ENCODE data around the gene GAL3ST2.
"Not testable (repeated sequence)": the region's sequence is repeated elsewhere in the genome, so short reads cannot be mapped to it uniquely, and the experiment has no call there.

GAL3ST2 gene

GRCh38 chr2:241776336-241777169 lies at the start of gene GAL3ST2:
Gene GAL3ST2, plus strand, starts transcription at chr2:241776822. Its CDS starts 134 bp downstream, at chr2:241776956.
- no peak for DNase-seq (ENCODE audit: low read depth)

DNA sequence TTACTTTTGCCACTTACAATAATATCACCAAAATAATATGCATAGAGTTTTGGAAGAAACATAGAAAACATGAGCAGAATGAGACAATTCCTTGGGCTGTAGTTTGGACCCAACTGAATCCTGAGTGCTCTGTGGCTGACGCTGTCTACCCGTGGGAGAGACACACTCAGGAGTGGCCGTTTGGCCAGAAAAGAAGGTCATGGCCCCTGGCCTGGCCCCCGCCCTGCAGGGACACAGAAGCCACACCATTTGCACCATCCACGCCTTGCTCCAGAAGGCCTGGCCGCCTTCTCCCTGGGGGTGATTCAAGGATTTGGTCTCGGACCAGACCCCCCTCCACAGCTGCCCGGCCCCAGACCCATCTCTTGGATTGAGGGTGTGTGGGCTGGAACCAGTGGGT lies 48.6 kb upstream of the GAL3ST2 start:
- DNase-seq (ENCODE audit: low read depth) = no peak

- no peak for DNase-seq (ENCODE audit: low read depth)
Measured at GRCh38 chr2:241728627-241729026, 48.0 kb upstream of the GAL3ST2 start.

- no peak for DNase-seq (ENCODE audit: low read depth)
Measured at GRCh38 chr2:241729868-241730267, 46.8 kb upstream of the GAL3ST2 start.

DNA sequence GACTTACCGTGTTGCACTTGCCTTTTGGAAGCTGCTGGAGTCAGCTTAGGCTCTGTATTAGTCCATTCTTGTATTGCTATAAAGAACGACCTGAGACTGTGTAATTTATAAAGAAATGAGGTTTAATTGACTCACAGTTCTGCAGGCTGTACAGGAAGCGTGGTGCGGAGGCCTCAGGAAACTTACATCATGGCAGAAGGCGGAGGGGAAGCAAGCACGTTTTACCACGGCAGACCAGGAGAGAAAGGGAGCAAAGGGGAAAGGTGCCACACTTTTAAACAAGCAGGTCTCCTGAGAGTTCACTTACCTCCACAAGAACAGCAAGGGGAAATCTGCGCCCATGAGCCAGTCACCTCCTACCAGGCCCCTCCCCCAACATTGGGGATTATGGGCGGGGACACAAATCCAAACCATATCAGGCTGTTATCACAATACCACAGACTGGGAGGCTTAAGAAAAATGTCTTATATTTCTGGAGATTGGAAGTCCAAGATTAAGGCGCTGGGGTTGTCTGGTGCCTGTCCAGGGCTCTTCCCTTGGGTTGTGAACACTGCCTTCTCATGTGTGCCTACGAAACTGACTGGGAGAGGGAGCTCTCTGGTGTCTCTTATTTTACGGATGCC lies 45.8 kb upstream of the GAL3ST2 start:
- DNase-seq (ENCODE audit: low read depth) = no peak

GRCh38 chr2:241732513-241733186 lies 44.0 kb upstream of the GAL3ST2 start:
- peak; percentile 68 for DNase-seq (ENCODE audit: low read depth)

- DNase-seq (ENCODE audit: low read depth) = no peak
Measured at GRCh38 chr2:241733391-241734207, 43.0 kb upstream of the GAL3ST2 start.

DNA sequence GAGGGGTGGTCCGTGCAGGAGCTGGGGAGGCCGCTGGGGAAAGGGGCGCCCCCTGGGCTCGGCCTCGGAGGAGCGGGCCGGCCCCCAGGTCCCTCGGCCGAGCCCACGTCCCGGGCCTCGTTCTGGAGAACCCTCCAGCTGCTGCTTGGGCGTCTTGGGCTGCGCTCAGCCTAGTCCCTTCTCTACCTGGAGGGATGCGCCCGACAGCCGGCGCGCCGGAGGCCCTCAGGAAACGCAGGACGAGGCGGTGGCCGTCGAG lies 42.5 kb upstream of the GAL3ST2 start:
- no peak for DNase-seq (ENCODE audit: low read depth)

DNA sequence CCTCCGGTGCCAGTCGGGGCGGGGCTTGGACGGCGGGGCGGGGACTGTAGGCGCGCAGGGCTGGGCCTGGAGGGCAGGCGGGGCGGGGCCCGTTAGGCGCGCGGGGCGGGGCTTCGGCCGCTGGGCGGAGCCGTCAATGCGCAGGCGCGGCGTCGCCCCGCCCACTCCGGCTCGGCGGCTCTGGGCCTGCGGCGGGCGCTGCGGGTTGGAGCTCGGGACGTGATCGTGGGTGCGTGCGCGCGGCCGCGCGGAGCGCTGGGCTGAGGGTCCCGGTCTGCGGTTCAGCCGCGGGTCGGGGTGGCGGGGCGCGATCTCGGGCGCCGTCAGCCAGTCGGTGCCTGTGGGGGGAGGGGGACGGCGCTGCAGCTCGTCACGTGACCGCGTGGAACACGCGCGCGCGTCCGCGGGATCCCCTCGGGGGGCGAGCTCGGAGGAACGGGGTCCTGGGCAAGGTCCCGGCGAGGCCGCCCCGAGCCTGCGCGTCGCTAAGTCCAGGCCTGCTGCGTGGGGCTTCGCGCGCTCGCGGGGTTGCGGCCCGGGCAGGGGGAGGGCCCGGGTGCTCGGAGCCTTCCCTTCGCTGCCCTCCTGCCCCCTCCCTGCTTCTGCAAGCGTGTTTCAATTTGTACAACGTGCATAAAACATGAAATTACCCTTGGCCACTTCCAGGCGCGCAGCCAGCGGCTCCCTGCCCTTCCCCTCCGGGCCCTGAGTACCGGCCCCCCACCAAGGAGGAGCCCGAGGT lies 42.0 kb upstream of the GAL3ST2 start, which contains the start of gene D2HGDH:
D2HGDH (plus strand) TSS at position 164 of the 742 bp plus-strand sequence. CDS start 595 bp downstream, outside the sequence.
- DNase-seq (ENCODE audit: low read depth) = peak; percentile 92

- DNase-seq (ENCODE audit: low read depth) = no peak
Measured at GRCh38 chr2:241736111-241736510, 40.5 kb upstream of the GAL3ST2 start.

DNA sequence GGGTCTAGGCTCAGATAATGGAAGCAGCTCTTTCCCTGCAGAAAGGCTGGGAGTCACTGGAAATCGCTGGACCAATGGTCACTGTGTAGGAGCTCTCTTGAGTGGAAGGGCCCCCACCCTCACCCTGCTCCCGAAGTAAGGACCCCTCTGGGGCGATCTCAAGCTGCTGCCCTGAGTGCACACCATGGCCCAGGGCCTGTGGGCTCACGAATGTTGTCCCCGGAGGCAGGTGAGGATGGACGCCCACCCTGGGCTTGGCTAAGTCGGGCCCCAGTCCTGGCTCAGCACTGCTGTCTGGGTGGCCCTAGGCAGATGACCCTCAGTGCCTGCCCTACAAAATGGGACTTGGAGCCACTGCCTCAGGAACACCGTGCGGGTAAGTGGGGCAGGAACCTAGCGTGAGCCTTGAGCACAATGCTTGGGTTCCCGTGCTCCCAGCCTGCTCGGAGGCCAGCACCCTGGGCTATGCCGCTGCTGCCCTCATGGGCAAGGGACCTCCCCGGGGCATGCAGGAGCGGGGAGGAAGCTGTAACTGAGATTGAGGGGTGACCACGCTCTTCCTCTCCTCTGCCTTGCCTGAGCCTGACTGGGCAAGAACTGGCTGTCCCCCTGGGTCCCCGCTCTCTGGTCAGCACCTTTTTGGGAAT lies 38.5 kb upstream of the GAL3ST2 start:
- no peak for DNase-seq (ENCODE audit: low read depth)

DNA sequence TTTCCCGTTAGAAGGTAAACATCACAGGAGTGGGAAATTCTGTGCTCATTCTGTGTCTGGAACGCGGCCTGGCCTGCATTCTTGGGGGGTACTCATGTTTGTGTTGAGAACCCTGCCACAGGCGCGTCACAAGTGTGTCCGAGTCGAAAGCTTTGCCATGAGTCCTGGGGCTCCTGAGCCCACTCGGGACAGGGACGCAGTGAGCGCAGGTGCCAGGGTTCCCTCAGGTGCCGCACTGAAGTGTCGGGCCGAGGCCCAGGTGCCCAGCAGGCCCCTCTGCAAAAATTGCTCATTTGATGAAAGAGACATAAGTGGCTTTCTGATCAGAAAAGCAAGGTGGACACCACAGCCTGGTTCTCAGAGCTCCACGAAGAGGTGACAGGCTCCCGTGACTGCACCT lies 37.4 kb upstream of the GAL3ST2 start:
- DNase-seq (ENCODE audit: low read depth) = no peak

DNA sequence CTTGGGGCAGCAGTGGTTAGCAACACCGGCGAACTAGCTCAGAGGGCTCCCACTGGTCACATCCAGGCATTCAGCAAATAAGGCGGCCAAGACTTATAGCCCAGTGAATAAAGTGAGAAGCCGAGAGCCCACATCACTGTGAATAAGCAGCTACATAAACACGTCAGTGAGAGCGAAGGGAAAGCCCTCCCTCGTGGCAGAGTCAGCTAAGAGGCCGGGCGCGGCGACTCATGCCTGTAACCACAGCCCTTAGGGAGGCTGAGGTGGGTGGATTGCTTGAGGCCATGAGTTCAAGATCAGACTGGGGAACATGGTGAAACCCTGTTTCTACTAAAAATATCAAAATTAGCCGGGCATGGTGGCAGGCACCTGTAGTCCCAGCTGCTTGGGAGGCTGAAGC lies 37.0 kb upstream of the GAL3ST2 start:
- DNase-seq (ENCODE audit: low read depth) = peak; percentile 74

GRCh38 chr2:241741016-241741415 lies 35.6 kb upstream of the GAL3ST2 start:
- peak; percentile 39 for DNase-seq (ENCODE audit: low read depth)

GRCh38 chr2:241742320-241742939 lies 34.2 kb upstream of the GAL3ST2 start:
- no peak for DNase-seq (ENCODE audit: low read depth)

- not testable (repeated sequence) for DNase-seq (ENCODE audit: low read depth)
Measured at GRCh38 chr2:241743008-241743407, 33.6 kb upstream of the GAL3ST2 start.

DNA sequence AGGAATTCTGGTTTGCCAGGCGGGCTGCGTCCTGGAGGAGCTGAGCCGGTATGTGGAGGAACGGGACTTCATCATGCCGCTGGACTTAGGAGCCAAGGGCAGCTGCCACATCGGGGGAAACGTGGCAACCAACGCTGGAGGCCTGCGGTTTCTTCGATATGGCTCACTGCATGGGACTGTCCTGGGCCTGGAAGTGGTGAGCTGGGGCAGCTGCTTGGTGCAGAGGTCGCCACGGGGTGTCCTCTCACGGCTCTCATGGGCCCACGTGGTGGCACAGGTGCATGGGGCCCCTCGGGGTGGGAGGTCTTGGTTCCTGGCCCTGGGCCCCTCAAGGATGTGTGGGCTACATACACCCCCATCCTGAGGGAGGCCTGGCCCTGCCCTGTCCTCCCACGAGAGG lies 33.0 kb upstream of the GAL3ST2 start:
- no peak for DNase-seq (ENCODE audit: low read depth)

DNA sequence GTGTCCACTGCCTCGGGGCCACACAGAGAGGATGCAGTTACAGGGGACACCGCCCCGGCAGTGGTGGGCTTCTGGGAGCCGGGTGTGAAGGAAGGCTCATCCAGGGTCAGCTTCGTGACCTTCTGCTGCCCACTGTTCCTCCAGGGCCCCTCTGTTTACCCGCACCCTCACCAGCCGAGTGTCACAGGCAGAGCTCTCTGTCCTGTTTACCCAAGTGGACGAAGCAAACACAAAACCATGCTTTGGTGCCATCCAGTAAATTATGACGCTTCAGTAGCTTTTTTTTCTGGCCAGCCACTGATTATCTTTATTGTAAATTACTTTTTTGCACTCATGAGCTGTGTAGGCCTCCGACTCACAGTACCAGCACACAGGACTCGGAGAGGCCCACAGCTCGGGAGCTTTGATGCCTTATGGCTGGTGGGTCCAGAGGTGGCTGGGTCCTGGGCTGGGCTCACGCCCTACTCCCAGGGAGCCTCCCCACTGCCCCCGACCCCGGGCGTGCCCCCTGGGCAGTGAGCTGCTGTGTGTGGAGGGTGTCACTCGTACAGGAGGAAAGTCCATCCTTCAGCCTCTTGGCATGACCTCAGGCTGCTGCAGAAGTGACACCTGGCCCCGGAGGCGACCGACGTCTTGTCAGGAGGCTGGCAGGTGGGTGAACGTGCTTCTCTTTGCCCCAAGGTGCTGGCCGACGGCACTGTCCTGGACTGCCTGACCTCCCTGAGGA lies 32.4 kb upstream of the GAL3ST2 start:
- no peak for DNase-seq (ENCODE audit: low read depth)

DNA sequence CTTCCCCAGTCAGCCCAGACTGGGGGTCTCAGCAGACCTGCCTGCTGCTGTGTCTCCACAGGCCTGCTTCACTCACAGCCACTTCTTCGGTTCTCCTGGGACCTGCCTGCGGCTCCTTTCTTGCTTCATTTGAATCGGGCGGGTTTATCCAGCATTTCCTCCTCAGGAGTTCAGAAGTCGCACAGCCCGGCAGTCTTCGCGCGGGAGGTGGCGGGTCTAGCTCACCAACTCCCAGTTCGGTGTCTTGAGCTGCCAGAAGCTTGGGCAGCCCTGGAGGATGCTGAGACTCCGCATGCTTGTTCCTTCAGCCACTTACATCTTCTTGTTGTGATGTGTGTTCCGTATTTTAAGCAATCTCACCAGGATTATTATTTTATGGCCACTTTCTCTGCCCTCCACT lies 31.3 kb upstream of the GAL3ST2 start:
- DNase-seq (ENCODE audit: low read depth) = no peak

- no peak for DNase-seq (ENCODE audit: low read depth)
Measured at GRCh38 chr2:241746084-241746483, 30.5 kb upstream of the GAL3ST2 start.

Measured in activated T-cell treated with anti-CD3 and anti-CD28 coated beads for 48 hours (primary cell).